ENCODE data around the gene SLC25A39.
A peak's percentile ranks its signal among the peaks of the same experiment; 100 is the strongest.
"Not testable (repeated sequence)": the region's sequence is repeated elsewhere in the genome, so short reads cannot be mapped to it uniquely, and the experiment has no call there.

Gene SLC25A39, protein sequence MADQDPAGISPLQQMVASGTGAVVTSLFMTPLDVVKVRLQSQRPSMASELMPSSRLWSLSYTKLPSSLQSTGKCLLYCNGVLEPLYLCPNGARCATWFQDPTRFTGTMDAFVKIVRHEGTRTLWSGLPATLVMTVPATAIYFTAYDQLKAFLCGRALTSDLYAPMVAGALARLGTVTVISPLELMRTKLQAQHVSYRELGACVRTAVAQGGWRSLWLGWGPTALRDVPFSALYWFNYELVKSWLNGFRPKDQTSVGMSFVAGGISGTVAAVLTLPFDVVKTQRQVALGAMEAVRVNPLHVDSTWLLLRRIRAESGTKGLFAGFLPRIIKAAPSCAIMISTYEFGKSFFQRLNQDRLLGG

DNA sequence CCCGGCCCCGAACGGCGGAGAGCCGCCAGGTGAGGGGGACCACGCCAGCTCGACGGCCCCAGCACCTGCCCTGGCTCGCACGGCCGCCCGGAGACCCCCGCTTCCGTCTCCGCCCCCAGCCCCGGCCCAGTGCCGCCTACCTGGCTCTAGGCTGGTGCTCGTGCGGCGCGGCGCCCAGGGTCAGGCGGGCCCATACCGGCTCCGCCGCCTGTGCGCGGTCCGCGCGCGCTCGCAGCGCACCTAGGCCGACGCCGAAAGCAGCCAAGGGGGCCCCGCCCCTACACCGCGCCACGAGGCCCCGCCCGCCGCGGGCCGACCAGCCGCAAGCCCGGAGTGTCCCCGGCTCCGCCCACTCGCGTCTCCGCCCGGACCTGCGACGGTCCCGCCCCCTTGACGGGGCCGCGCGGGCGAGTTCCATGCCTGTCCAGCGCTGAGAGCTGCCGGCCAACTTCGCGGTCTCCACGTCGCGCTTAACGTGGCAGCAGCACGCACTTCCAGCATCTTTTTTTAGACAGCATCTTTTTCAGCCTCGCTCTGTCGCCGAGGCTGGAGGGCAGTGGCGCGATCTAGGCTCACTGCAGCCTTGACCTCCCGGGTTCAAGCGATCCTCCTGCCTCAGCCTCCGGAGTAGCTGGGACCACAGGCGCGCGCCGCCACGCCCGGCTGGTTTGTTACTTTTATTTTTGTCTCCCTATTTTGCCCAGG, at the start of gene SLC25A39:
Gene SLC25A39, minus strand, starts transcription at position 253 of the 705 bp plus-strand sequence. CDS start 1,261 bp downstream, outside the sequence.
- DNase-seq (ENCODE audit: low read depth), result peak; percentile 91

DNA sequence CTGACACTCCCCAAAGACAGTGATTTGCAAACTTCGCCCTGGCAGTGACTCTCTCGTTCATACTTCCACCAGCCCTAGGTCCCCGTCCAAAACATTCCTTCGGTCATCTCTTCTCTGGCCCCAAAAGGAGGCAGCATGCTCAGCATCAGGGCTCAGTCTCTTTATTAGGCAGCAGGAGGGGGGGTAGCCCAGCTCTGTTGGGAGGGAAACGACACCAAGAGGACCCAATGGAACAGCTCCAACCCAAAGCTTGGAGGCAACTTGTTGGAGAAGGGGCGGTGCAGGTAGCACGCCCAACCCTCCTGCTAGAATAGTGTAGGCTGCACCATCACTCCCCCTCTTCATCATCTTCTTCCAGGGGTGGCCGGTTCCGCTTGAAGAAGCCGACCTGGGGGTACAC, 47.4 kb upstream of the SLC25A39 start:
- DNase-seq (ENCODE audit: low read depth), result no peak

DNA sequence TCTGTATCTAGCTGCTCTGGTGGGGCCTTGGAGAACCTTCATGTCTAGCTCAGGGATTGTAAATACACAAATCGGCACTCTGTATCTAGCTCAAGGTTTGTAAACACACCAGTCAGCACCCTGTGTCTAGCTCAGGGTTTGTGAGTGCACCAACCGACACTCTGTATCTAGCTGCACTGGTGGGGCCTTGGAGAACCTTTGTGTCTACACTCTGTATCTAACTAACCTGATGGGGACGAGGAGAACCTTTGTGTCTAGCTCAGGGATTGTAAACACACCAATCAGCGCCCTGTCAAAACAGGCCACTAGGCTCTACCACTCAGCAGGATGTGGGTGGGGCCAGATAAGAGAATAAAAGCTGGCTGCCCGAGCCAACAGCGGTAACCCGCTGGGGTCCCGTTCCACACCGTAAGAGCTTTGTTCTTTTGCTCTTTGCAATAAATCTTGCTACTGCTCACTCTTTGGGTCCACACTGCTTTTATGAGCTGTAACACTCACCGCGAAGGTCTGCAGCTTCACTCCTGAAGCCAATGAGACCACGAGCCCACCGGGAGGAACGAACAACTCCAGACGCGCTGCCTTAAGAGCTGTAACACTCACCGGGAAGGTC, 44.9 kb upstream of the SLC25A39 start:
- not testable (repeated sequence) for DNase-seq (ENCODE audit: low read depth)

DNA sequence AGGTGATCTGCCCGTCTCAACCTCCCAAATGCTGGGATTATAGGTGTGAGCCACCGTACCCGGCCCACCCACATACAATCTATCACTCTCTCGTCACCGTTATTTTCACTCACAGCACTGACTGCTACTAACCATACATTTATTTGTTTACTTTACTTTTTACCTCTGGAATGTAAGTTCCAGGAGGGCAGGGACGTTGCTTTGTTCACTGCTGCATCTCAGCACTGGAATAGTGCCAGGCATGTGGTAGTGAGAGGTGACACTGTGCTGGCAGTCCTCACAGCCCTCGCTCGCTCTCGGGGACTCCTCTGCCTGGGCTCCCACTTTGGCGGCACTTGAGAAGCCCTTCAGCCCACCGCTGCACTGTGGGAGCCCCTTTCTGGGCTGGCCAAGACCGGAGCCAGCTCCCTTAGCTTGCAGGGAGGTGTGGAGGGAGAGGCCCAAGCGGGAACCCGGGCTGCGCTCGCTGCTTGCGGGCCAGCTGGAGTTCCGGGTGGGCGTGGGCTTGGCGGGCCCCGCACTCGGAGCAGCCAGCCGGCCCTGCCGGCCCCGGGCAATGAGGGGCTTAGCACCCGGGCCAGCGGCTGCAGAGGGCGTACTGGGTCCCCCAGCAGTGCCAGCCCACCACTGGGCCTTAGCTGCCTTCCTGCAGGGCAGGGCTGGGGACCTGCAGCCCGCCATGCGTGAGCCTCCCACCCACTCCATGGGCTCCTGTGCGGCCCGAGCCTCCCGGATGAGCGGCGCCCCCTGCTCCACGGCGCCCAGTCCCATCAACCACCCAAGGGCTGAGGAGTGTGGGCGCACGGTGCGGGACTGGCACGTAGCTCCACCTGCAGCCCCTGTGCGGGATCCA, 44.0 kb upstream of the SLC25A39 start:
- not testable (repeated sequence) for DNase-seq (ENCODE audit: low read depth)

DNA sequence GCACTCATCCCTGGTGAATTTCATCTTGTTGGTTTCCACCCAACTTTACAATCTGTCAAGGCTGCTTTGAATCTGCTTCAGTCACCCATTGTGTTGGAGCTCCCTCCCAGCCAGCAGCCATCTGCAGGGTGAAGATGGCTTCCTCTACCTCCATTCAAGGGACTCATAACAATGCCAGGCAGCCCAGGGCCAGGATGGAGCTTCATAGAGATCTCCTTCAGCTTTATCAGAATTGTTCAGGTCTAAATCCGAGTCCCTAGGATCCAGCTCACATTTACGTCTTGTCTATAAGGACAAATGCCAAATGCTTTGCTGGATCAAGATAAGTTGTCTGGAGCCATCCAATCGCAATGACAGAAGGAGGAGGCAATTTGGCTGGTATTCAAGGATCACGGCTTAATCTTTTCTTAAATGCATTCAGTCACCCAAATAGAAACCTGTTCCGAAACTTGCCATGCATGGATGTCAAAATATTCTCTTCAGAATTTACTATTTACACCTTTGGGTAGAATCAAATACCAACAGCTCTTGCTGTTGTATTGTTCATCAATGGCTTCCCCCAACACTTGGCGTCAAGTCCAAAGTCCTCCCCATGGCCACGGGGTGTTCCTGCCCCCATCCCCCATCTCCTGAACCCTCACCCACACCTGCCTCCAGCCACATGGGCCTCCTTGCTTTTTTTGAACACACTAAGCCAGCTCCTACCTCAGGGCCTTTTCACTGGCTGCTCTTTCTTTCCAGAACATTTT, 42.8 kb upstream of the SLC25A39 start:
- DNase-seq (ENCODE audit: low read depth), result no peak

DNA sequence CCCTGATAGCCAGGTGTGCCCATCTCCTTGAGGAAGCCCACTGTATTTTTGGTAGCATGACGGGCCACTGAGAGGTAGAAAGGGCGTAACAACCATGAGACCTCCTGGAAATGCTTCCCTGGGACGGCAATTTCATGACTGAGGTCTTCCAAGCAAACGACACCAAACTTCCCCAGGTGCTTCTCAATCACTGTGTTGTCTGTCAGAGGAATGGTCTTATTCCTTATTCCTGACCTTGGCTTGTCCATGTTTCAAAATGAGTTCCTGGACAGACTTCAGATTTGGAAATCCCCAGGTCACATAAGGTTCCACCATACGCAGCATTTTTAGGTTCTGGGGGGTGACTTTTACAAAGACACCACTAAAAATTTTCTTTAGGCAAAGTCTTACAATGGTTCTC, 40.4 kb upstream of the SLC25A39 start:
- not testable (repeated sequence) for DNase-seq (ENCODE audit: low read depth)

DNA sequence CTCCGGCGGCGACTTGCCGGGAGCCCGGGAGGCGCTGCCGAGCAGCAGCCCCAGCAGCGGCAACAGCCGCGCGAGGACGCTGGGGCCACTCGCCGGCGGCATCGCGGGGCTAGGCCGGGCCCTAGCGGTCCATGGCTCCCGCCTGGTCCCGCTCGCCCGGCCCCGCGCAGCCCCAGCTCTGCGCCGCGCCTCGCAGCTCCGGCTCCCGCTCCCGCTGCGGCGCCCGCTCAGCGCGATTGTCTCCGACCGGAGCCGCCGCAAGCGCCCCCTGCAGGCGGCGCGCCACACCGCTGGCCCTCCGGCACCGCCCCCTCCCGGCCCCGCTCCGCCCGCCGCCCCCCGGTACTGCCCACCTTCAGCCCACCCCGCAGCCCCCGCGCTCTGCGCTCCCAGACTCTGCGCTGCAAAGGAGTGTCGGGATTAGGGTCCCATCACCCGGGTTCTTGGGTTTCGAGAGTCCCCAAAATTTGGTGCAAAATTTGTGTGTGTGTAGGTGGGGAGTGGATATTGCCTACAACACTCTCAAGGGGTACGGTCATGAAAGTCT, 39.1 kb upstream of the SLC25A39 start, which contains the start of gene FAM171A2:
Gene FAM171A2, minus strand, starts transcription at position 241 of the 547 bp plus-strand sequence. Its CDS starts 139 bp downstream, at position 102.
- DNase-seq (ENCODE audit: low read depth), result no peak

DNA sequence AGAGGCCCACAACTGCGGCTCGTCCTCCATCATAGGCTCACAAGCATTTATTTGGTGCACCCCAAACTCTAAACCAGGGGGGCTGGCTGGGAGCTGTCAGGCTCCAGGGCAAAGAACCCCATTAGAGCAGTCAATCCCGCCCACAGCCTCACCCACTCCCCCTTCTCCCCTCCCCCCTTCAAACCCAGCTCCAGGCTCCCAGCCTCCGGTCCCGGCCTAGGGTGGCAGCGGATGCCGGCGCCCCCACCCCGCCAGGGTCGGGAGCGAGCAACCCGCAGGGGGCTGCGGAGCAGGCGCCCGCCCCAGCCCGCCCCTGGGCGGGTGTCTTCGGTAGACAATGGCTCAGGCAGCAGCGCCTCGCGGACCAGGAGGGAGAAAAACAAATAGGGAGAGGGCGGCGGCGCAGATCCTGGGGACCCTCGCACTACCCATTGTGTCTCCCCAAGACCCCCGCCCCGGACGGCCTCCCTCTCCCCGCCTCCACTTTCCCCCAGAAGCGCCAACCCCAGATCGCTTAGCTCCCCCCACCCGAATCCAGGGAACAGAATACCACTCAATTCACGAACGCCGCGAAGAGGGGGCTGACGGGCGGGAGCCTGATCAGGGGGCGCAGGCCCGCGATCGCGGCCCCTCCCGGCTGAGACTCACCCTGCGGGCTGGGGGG, 38.5 kb upstream of the SLC25A39 start:
- no peak for DNase-seq (ENCODE audit: low read depth)

DNA sequence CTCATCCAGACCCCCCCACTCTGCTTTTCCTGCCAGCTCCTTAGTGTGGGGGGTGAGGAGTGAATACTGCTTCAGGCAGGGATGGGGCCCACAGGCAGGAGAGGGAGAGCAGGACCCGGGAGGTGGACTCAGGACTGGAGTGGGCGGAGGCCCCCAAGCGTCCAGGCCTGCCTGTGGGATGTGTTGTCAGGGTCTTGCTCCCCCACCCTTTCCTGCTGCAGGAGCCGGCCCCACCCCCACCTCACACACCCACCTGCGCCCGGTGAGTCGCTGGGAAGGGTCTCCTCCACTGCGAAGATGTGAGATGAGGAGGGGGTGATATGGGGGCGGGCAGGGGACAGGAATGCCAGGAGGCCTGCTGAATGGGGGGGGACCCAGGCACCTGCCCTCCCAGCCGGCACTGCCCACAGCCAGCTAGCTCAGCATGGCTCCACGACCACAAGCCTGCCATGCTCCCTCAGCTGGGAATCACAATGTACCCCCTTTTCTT, 37.9 kb upstream of the SLC25A39 start:
- DNase-seq (ENCODE audit: low read depth), result no peak

DNA sequence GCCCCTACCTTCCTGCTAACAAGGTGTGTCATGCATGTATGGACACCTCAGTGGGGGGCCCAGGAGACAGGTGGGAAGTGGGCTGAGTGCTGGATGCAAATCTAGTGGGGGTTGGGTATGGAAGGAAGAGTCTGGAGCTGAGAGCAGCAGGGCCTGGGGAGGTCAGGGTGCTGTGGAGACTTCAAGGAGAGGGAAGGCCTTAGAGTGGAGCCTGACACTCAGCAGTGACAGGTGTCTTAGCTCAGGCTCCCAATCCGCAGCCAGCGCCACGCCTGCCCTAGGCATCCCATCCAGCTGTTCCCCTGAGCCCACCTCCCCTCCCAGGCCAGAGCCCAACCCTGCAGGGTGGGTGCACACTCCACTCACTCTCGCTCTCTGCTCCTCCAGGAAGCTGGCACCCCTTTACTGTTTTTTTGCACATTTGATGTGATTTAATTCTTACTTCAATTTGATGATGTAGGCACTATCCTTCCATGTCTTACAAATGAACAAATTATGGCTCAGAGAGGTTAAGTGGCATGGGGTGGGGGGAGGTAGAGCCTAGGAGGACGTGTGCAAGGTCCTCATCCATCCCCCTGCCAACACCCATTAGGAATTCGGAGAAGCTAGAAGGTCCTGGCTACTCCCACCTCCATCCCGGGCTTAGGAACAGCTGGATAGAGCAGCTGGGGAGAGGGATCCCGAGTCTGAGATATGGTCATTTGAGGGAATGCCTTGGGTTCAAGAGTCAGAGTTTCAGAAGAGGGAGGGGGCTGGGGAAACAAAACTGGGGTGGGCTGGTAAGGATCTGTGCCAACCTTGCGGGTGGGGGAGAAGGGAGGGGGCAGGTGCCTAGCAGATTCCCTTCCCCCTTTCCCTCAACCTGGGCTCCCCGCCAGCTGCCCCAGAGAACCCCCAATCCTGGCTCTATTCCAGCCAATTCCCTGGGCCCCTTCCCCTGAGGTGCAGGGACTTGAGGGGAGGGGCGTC, 37.0 kb upstream of the SLC25A39 start:
- DNase-seq (ENCODE audit: low read depth), result no peak

DNA sequence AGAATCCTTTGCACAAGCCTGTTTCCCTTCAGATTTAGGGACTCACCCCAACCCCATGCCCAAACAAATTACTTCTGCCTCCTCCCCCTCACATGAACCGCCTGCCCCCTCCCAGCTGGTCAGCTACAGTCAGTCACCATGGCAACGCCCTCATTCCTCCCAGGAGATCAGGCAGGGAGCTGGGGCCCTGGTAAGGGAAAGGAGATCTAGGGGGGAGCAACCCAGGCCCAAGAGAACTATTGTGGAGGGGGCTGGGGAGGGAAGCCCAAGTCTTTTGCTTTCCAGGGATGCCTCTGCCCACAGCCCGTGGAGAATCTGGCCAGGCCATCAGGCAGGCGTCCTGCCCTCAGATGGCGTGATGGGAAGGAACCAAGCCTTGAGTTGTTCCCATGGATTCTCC, 36.2 kb upstream of the SLC25A39 start:
- no peak for DNase-seq (ENCODE audit: low read depth)

DNA sequence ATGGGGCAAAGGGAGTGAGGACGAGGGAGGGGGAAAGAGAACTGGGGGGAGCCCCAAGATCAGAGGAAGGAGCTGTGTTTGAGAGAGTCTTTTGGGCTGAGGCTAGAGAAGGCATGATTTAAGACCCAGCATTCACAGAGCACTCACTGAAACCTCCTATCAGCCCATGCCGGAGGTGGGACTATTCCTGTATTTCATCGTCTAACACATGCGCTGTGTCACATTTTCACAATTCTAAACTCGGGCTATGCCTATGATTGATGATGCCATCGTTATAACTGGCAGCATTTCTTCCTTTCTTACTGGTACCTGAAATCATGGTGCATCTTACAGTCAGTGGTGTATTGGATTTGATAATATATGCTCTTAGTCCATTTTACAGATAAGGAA, 35.5 kb upstream of the SLC25A39 start:
- no peak for DNase-seq (ENCODE audit: low read depth)

DNA sequence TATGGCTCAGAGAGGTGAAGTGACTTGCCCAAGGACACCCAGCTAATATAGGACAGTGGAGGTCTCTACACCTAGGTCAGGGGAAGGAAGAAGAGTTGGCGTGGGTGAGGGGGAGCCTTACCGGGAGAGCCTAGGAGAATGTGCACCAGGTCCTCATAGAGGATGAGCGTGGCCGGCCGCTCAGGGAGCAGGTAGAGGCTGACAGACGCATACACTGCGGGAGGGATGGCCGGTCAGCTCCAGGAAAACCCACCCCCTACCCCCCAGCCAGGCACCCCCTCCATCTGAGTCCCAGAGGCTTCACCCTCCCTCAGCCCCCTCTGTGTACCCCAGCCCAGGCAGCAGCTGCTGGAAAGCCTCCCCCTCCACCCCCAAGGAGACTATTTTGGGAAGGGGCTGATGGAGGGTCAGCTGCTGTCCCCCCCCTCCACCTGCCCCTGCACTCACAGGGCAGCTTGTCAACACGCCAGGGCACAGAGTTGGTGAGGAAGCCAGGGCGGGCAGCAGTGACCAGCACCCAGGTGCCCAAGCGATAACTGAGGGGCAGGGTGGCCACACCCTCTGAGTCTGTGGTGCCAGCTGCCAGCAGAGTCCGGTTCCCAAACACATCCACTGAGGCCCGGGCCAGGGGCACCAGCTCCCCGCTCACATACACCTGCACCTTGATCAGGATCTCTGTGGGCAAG, 35.0 kb upstream of the SLC25A39 start:
- no peak for DNase-seq (ENCODE audit: low read depth)

DNA sequence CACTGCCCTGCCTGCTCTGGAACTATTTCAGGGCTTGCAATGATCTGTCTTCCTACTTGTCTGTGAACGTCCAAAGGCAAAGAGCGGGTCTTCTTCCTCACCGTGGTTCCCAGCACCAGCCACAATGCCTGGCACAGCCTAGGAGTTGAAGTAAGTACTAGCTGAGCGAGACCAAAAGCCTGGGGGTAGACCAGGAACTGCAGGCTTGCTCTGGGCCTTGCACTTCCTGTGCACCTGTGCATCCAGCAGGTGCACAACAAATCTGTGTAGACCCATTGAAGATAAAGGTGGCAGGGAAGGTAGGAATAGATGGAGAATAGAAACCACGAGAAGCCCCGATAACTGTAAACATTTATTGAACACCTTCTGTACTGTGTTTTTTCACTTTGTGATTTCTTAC, 34.4 kb upstream of the SLC25A39 start:
- DNase-seq (ENCODE audit: low read depth), result no peak

DNA sequence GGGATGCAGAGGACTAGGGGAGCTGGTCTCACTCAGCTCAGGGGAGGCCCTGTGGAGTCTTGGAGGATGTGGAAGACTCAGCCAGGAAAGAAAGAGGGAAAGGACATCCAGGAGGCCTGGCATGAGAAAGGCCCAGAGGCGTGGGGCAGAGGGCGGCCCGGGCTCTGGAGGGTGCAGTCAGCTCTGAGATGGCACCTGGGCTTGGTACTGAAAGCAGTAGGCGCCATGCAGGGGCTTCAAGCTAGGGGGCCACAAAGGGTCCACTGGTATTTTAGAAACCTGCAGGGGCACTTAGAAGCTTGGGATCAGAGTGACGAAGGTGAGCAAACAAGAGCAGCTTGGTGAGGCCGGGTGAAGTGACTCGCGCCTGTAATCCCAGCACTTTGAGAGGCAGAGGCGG, 33.4 kb upstream of the SLC25A39 start:
- DNase-seq (ENCODE audit: low read depth), result no peak

DNA sequence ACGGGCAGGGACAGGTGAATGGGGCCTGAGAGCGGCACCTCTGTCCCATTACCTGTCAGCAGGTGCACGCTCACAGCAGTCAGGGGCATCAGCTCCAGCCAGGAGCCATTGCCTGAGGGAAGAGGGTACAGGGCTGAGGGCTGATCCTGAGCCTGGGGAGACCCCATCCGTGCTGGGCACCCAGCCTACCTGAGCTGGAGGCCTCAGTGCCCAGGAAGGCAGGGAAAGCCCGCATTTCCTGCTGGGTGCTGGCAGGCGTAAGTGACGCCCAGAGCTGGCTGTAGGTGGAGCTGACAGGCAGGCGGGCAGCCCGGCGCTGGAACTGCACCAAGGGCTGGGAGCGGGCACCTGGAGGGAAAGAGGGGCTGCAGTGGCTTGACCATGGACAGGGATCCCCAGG, 31.6 kb upstream of the SLC25A39 start:
- DNase-seq (ENCODE audit: low read depth), result no peak

DNA sequence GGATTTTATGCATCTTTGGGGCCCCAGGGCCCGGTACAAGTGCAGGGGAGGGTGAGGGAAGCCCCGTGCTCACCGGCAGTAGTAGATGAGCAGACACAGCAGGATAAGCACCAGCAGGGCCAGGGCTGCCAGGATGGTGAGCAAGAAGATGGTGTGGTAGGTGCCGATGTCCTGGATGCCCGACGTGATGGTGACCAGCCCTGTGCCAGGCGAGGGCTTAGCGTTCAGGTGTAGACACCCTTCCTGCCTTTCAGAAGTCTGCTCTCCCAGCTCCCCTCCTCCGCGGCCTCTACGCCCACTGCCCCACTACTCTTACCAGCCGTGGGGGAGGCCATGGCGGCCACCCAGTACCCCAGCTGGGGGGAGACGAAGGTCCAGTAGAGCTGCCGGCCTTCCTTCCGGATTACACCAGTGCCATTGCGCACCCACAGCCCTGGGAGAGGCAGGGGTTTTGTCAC, 31.0 kb upstream of the SLC25A39 start:
- DNase-seq (ENCODE audit: low read depth), result no peak
